ENCODE measurements around the gene TEX44.

- no peak for TF ChIP-seq FOXM1 (IDR thresholded peaks at IDR 0.05; ENCODE audit: borderline replicate concordance)
- no peak for TF ChIP-seq CTBP1 (IDR thresholded peaks at IDR 0.05; ENCODE audit: borderline replicate concordance)
- no peak for TF ChIP-seq L3MBTL2 (conservative IDR thresholded peaks at IDR 0.05)
- no peak for TF ChIP-seq BHLHE40 (IDR thresholded peaks at IDR 0.05; ENCODE audit: borderline replicate concordance)
- no peak for TF ChIP-seq NFRKB (IDR thresholded peaks at IDR 0.05)
- TF ChIP-seq LEF1 (IDR thresholded peaks at IDR 0.05; ENCODE audit: borderline replicate concordance): no peak
Observed at GRCh38 chr2:231617059-231617926, 24.6 kb downstream of the TEX44 start.
